GM23338 (cell line): ENCODE measurements around the gene NDUFV1. TPM values are rescaled to one million over a fixed set of nuclear protein-coding genes. Genes with fewer than 3 reads are reported as not detected.

ENCODE experiments used
- ATAC-seq: fragments of 200-7000 bp; cut with Tn5 transposase; 3 replicates; pipeline ENCODE4 v1.9.1; 2020
- DNase-seq: peaks from one replicate; pipeline ENCODE4 v3.0.0-alpha.2; 2015; ENCODE audit warnings: low spot score
- H2AFZ ChIP-seq: fragments of 200-600 bp; sonication (generic); 2 replicates; pipeline ENCODE4 v1.8.0; 2016; ENCODE audit warnings: antibody characterized with exemption, mild to moderate bottlenecking, moderate library complexity
- H3F3A ChIP-seq: fragments of 200-600 bp; sonication (generic); replicated peaks from 2 replicates; pipeline ENCODE4 v1.8.0; 2017; ENCODE audit warnings: antibody characterized with exemption, mixed run types, low read depth
- H3K27ac ChIP-seq: fragments of 200-600 bp; sonication (generic); 2 replicates; pipeline ENCODE4 v1.6.1; 2016; ENCODE audit warnings: low read depth
- H3K27me3 ChIP-seq: fragments of 200-600 bp; sonication (generic); 2 replicates; pipeline ENCODE4 v1.8.0; 2016; ENCODE audit warnings: mild to moderate bottlenecking, mixed run types, moderate library complexity; ENCODE audit not compliant: insufficient read depth
- H3K36me3 ChIP-seq: fragments of 200-600 bp; sonication (generic); 2 replicates; pipeline ENCODE4 v1.8.0; 2016; ENCODE audit warnings: mild to moderate bottlenecking; ENCODE audit not compliant: insufficient read depth
- H3K4me1 ChIP-seq: fragments of 200-600 bp; sonication (generic); 2 replicates; pipeline ENCODE4 v1.8.0; 2016; ENCODE audit warnings: mild to moderate bottlenecking, moderate library complexity; ENCODE audit not compliant: insufficient read depth
- H3K4me2 ChIP-seq: fragments of 200-600 bp; sonication (generic); 2 replicates; pipeline ENCODE4 v1.7.1; 2017; ENCODE audit warnings: mixed run types
- H3K4me3 ChIP-seq: fragments of 200-600 bp; sonication (generic); 2 replicates; pipeline ENCODE4 v1.6.1; 2016; ENCODE audit warnings: mixed run types
- H3K79me2 ChIP-seq: fragments of 200-600 bp; sonication (generic); replicated peaks from 2 replicates; pipeline ENCODE4 v1.8.0; 2017; ENCODE audit warnings: mild to moderate bottlenecking; ENCODE audit not compliant: insufficient read depth
- H3K9me2 ChIP-seq: fragments of 200-600 bp; sonication (generic); 2 replicates; pipeline ENCODE4 v1.8.0; 2017; ENCODE audit not compliant: insufficient read depth
- H4K20me1 ChIP-seq: fragments of 200-600 bp; sonication (generic); replicated peaks from 2 replicates; pipeline ENCODE4 v1.8.0; 2017; ENCODE audit warnings: mild to moderate bottlenecking; ENCODE audit not compliant: insufficient read depth
- H3K27ac Mint-ChIP-seq: 2 replicates; pipeline ENCODE4 v1.8.0; 2020; ENCODE audit warnings: inconsistent platforms, mild to moderate bottlenecking, moderate library complexity, mixed read lengths
- H3K27me3 Mint-ChIP-seq: 3 replicates; pipeline ENCODE4 v1.8.0; 2022; ENCODE audit warnings: low read depth, mild to moderate bottlenecking, moderate library complexity, mixed read lengths, inconsistent platforms; ENCODE audit not compliant: insufficient read depth, poor library complexity
- H3K36me3 Mint-ChIP-seq: 3 replicates; pipeline ENCODE4 v1.8.0; 2021; ENCODE audit warnings: low read depth, mild to moderate bottlenecking, inconsistent platforms, moderate library complexity, mixed read lengths
- H3K4me1 Mint-ChIP-seq: 3 replicates; pipeline ENCODE4 v1.8.0; 2020; ENCODE audit warnings: mild to moderate bottlenecking, inconsistent platforms, mixed read lengths
- H3K4me3 Mint-ChIP-seq: 3 replicates; pipeline ENCODE4 v1.8.0; 2021; ENCODE audit warnings: moderate library complexity, mild to moderate bottlenecking, inconsistent platforms, mixed read lengths
- H3K9me3 Mint-ChIP-seq: 3 replicates; pipeline ENCODE4 v1.8.0; 2020; ENCODE audit warnings: moderate library complexity, mild to moderate bottlenecking, inconsistent platforms, mixed read lengths
- ETS1 ChIP-seq: IDR thresholded peaks from 2 replicates; pipeline ENCODE4 v1.6.1; 2016; ENCODE audit warnings: antibody characterized with exemption
- EZH2 ChIP-seq: fragments of 200-600 bp; sonication (generic); IDR thresholded peaks from one replicate; pipeline ENCODE4 v1.8.0; 2017; ENCODE audit warnings: antibody characterized with exemption, mild to moderate bottlenecking, low read depth; ENCODE audit not compliant: unreplicated experiment
- EZH2phosphoT487 ChIP-seq: fragments of 200-600 bp; sonication (generic); IDR thresholded peaks from one replicate; pipeline ENCODE4 v1.8.1; 2018; ENCODE audit warnings: antibody characterized with exemption; ENCODE audit not compliant: unreplicated experiment
- POLR2AphosphoS5 ChIP-seq: IDR thresholded peaks from 2 replicates; pipeline ENCODE4 v1.6.1; 2016; ENCODE audit warnings: antibody characterized with exemption, low read depth
- polyA plus RNA-seq: library from polyadenylated mRNA; unstranded; fragments of >200 nt; fragmentation: Nextera tagmentation; extraction: Ambion mirVana; gene quantifications from 2 replicates; pipeline ENCODE4 v1.2.1, GENCODE V29; 2016
- total RNA-seq: library from RNA; depleted of rRNA; stranded (reverse); fragments of >200 nt; shearing (Covaris generic); gene quantifications from 2 replicates; pipeline ENCODE4 v1.2.3, GENCODE V29; 2014
- TF ChIP-seq, protein P1 (sequence below): fragments of 250-450 bp; sonication (Bioruptor Pico); IDR thresholded peaks from 2 replicates; pipeline ENCODE4 v1.5.0; 2020; ENCODE audit warnings: mild to moderate bottlenecking, moderate library complexity

Gene NDUFV1
- total and polyA plus RNA-seq, 2 experiments from 2014 or later: 104 to 241 TPM

DNA sequence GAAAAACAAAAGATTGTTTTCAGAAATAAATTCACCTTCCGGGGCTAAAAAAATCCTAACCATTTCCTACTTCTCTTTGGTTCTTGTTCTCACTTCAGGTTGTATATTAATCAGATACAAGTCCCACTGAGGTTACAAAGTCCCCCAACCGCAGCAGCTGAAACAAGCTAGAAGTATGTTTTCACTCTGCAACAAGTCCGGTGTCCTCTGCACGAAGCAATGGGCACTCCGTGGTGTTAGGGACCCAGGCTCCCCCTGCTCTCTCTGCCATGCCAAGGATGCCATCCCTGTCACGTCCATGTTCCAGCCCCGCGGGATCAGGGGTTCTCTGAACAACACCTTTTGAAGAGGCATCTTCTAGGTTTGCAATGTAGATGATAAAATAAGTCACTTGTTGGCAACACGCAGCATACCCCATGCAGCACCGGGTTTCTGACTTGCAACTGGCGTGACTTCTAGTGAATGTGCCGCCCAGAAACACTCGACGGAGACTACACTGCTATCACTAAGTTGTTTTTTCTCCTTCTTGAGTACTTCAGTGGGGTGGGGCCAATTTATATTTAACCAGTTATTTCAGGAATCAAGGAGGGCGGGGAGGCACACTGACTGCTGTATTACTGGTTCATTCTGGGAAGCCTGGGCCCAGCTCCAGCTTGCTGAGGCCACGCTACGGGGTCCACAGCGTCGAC, 48.5 kb upstream of the NDUFV1 start:
- DNase-seq: no peak
- Mint-ChIP-seq H3K27me3 (peaks cover 4% of the 10 kb centered on the region), H3K9me3 (no peaks in the 10 kb centered on the region; the same call in 1 of the 3 replicates), H3K4me1 (peaks cover 6% of the 10 kb centered on the region), H3K4me3 (no peak overlapping the region), H3K36me3 (no peaks in the 10 kb centered on the region), H3K27ac (no peak overlapping the region)
- Histone ChIP-seq H2AFZ (no peak overlapping the region), H4K20me1 (no peaks in the 10 kb centered on the region), H3K4me2 (no peak overlapping the region), H3F3A (no peaks in the 10 kb centered on the region), H3K4me1 (peaks cover 6% of the 10 kb centered on the region; the same call in 1 of the 2 replicates), H3K9me2 (no peaks in the 10 kb centered on the region), H3K4me3 (no peak overlapping the region), H3K36me3 (no peaks in the 10 kb centered on the region), H3K27ac (no peak overlapping the region), H3K27me3 (no peaks in the 10 kb centered on the region), H3K79me2 (no peaks in the 10 kb centered on the region)
- ATAC-seq: no peak
- TF ChIP-seq ETS1: no peak
- no peak for TF ChIP-seq EZH2phosphoT487
- TF ChIP-seq EZH2: no peak
- no peak for TF ChIP-seq POLR2AphosphoS5
- TF ChIP-seq, protein P1, sequence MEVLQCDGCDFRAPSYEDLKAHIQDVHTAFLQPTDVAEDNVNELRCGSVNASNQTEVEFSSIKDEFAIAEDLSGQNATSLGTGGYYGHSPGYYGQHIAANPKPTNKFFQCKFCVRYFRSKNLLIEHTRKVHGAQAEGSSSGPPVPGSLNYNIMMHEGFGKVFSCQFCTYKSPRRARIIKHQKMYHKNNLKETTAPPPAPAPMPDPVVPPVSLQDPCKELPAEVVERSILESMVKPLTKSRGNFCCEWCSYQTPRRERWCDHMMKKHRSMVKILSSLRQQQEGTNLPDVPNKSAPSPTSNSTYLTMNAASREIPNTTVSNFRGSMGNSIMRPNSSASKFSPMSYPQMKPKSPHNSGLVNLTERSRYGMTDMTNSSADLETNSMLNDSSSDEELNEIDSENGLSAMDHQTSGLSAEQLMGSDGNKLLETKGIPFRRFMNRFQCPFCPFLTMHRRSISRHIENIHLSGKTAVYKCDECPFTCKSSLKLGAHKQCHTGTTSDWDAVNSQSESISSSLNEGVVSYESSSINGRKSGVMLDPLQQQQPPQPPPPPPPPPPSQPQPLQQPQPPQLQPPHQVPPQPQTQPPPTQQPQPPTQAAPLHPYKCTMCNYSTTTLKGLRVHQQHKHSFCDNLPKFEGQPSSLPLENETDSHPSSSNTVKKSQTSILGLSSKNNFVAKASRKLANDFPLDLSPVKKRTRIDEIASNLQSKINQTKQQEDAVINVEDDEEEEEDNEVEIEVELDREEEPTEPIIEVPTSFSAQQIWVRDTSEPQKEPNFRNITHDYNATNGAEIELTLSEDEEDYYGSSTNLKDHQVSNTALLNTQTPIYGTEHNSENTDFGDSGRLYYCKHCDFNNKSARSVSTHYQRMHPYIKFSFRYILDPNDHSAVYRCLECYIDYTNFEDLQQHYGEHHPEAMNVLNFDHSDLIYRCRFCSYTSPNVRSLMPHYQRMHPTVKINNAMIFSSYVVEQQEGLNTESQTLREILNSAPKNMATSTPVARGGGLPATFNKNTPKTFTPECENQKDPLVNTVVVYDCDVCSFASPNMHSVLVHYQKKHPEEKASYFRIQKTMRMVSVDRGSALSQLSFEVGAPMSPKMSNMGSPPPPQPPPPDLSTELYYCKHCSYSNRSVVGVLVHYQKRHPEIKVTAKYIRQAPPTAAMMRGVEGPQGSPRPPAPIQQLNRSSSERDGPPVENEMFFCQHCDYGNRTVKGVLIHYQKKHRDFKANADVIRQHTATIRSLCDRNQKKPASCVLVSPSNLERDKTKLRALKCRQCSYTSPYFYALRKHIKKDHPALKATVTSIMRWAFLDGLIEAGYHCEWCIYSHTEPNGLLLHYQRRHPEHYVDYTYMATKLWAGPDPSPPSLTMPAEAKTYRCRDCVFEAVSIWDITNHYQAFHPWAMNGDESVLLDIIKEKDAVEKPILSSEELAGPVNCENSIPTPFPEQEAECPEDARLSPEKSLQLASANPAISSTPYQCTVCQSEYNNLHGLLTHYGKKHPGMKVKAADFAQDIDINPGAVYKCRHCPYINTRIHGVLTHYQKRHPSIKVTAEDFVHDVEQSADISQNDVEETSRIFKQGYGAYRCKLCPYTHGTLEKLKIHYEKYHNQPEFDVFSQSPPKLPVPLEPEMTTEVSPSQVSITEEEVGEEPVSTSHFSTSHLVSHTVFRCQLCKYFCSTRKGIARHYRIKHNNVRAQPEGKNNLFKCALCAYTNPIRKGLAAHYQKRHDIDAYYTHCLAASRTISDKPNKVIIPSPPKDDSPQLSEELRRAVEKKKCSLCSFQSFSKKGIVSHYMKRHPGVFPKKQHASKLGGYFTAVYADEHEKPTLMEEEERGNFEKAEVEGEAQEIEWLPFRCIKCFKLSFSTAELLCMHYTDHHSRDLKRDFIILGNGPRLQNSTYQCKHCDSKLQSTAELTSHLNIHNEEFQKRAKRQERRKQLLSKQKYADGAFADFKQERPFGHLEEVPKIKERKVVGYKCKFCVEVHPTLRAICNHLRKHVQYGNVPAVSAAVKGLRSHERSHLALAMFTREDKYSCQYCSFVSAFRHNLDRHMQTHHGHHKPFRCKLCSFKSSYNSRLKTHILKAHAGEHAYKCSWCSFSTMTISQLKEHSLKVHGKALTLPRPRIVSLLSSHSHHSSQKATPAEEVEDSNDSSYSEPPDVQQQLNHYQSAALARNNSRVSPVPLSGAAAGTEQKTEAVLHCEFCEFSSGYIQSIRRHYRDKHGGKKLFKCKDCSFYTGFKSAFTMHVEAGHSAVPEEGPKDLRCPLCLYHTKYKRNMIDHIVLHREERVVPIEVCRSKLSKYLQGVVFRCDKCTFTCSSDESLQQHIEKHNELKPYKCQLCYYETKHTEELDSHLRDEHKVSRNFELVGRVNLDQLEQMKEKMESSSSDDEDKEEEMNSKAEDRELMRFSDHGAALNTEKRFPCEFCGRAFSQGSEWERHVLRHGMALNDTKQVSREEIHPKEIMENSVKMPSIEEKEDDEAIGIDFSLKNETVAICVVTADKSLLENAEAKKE: no peak
